Liver (tissue), 9 donors: ENCODE data around the gene EFHD2. TPM values are rescaled to one million over a fixed set of nuclear protein-coding genes. Genes with fewer than 3 reads are reported as not detected.

Source experiments
- DNase-seq: peaks from one replicate; pipeline ENCODE4 v3.0.0-alpha.2; 2017; ENCODE audit warnings: low spot score
- H3K27ac ChIP-seq, 2 donors: one replicate each; pipeline ENCODE4 v1.7.0; 2013; ENCODE audit warnings: inconsistent platforms in 2 of 2, low read length in 2 of 2, control low read depth in 1 of 2, low read depth in 1 of 2, mild to moderate bottlenecking in 1 of 2
- H3K27me3 ChIP-seq, 4 donors: one replicate each; pipeline versions ENCODE4 v1.6.1 to v1.7.0; 2013; ENCODE audit warnings: low read length in 3 of 4, inconsistent platforms in 1 of 4, mild to moderate bottlenecking in 1 of 4, moderate library complexity in 1 of 4; ENCODE audit not compliant: control insufficient read depth in 4 of 4, insufficient read depth in 4 of 4
- H3K36me3 ChIP-seq, 4 donors: one replicate each; pipeline versions ENCODE4 v1.6.1 to v1.7.0; 2013; ENCODE audit warnings: low read length in 3 of 4, mild to moderate bottlenecking in 3 of 4, low read depth in 1 of 4, moderate library complexity in 1 of 4; ENCODE audit not compliant: control insufficient read depth in 4 of 4, insufficient read depth in 3 of 4
- H3K4me1 ChIP-seq, 4 donors: one replicate each; pipeline versions ENCODE4 v1.6.1 to v1.7.0; 2013; ENCODE audit warnings: low read length in 3 of 4, mild to moderate bottlenecking in 3 of 4, moderate library complexity in 1 of 4; ENCODE audit not compliant: control insufficient read depth in 4 of 4, insufficient read depth in 4 of 4
- H3K4me3 ChIP-seq, 3 donors: one replicate each; pipeline versions ENCODE4 v1.6.1 to v1.7.0; 2013; ENCODE audit warnings: low read length in 3 of 3, control low read depth in 1 of 3, low read depth in 1 of 3, mild to moderate bottlenecking in 1 of 3
- H3K9ac ChIP-seq, 2 donors: one replicate each; pipeline ENCODE4 v1.7.0; 2013; ENCODE audit warnings: low read length in 2 of 2, mild to moderate bottlenecking in 2 of 2, moderate library complexity in 2 of 2, control low read depth in 1 of 2, low read depth in 1 of 2
- H3K9me3 ChIP-seq, 4 donors: one replicate each; pipeline versions ENCODE4 v1.6.1 to v1.7.0; 2013; ENCODE audit warnings: low read length in 3 of 4; ENCODE audit not compliant: control insufficient read depth in 4 of 4
- ATF3 ChIP-seq: IDR thresholded peaks from 2 replicates; pipeline ENCODE4 v1.6.1; 2016; ENCODE audit warnings: antibody characterized with exemption
- CTCF ChIP-seq: fragments of 150-350 bp; IDR thresholded peaks from 2 replicates; pipeline ENCODE4 v1.5.1; 2017; ENCODE audit warnings: improper control_type of control experiment, low read depth, low read length; ENCODE audit not compliant: missing input control
- EGR1 ChIP-seq, 2 donors: IDR thresholded peaks; 2 replicates each; pipeline ENCODE4 v1.6.1; 2016 to 2018; ENCODE audit warnings: antibody characterized with exemption in 2 of 2, low read depth in 2 of 2
- FOXA1 ChIP-seq: IDR thresholded peaks from 2 replicates; pipeline ENCODE4 v1.6.1; 2016; ENCODE audit warnings: antibody characterized with exemption
- GABPA ChIP-seq, 2 donors: IDR thresholded peaks in 1 of 2; conservative IDR thresholded peaks in 1 of 2; 2 replicates each; pipeline ENCODE4 v1.6.1; 2016; ENCODE audit warnings: antibody characterized with exemption in 2 of 2, mild to moderate bottlenecking in 1 of 2, moderate library complexity in 1 of 2
- HNF4A ChIP-seq, 2 donors: conservative IDR thresholded peaks; 2 replicates each; pipeline ENCODE4 v1.6.1; 2016; ENCODE audit warnings: antibody characterized with exemption in 2 of 2, mild to moderate bottlenecking in 2 of 2
- HNF4G ChIP-seq: IDR thresholded peaks from 2 replicates; pipeline ENCODE4 v1.6.1; 2016; ENCODE audit warnings: antibody characterized with exemption
- JUND ChIP-seq, 2 donors: IDR thresholded peaks; 2 replicates each; pipeline ENCODE4 v1.6.1; 2016; ENCODE audit warnings: antibody characterized with exemption in 2 of 2
- MAX ChIP-seq: IDR thresholded peaks from 2 replicates; pipeline ENCODE4 v1.6.1; 2016; ENCODE audit warnings: antibody characterized with exemption
- NR2F2 ChIP-seq: IDR thresholded peaks from 2 replicates; pipeline ENCODE4 v1.6.1; 2016; ENCODE audit warnings: antibody characterized with exemption
- RAD21 ChIP-seq, 2 donors: IDR thresholded peaks; 2 replicates each; pipeline ENCODE4 v1.6.1; 2016; ENCODE audit warnings: antibody characterized with exemption in 2 of 2, mild to moderate bottlenecking in 2 of 2
- REST ChIP-seq: IDR thresholded peaks from 2 replicates; pipeline ENCODE4 v1.6.1; 2016; ENCODE audit warnings: antibody characterized with exemption, mild to moderate bottlenecking
- RXRA ChIP-seq, 2 donors: IDR thresholded peaks; 2 replicates each; pipeline ENCODE4 v1.6.1; 2017 to 2018; ENCODE audit warnings: antibody characterized with exemption in 2 of 2, mild to moderate bottlenecking in 1 of 2
- SP1 ChIP-seq: IDR thresholded peaks from 2 replicates; pipeline ENCODE4 v1.6.1; 2018; ENCODE audit warnings: antibody characterized with exemption, mild to moderate bottlenecking
- TAF1 ChIP-seq: conservative IDR thresholded peaks from 2 replicates; pipeline ENCODE4 v1.6.1; 2016; ENCODE audit warnings: antibody characterized with exemption, mild to moderate bottlenecking
- YY1 ChIP-seq: IDR thresholded peaks from 2 replicates; pipeline ENCODE4 v1.6.1; 2016; ENCODE audit warnings: antibody characterized with exemption, mild to moderate bottlenecking
- ZBTB33 ChIP-seq: IDR thresholded peaks from 2 replicates; pipeline ENCODE4 v1.6.1; 2016; ENCODE audit warnings: antibody characterized with exemption
- WGBS: extraction: QIAGEN DNeasy Blood & Tissue Kit; methylation state at CpG from one replicate; pipeline ENCODE4 v1.1.7; 2013; 5-methylcytosine and 5-hydroxymethylcytosine counted together
- polyA plus RNA-seq, 2 donors: library from polyadenylated mRNA; stranded (reverse) in 1 of 2; unstranded in 1 of 2; fragments of 200-250 nt in 1 of 2; fragments of >200 nt in 1 of 2; fragmentation: Nextera tagmentation in 1 of 2; extraction: Ambion mirVana in 1 of 2; gene quantifications; one replicate each; pipeline versions ENCODE4 v1.2.1 to v1.2.3, GENCODE V29; 2013 to 2015
- total RNA-seq, 2 donors: library from RNA; depleted of rRNA; stranded (reverse); fragments of >200 nt; gene quantifications; one replicate each; pipeline ENCODE4 v1.2.3, GENCODE V29; 2014
- donor health status: healthy.
- donor health status: healthy.
- donor health status: healthy.
- donor health status: healthy.
- donor health status: healthy.

EFHD2 gene
- total and polyA plus RNA-seq, 4 donors: 7.4 to 23.0 (median 11.7) TPM

GRCh38 chr1:15454256-15454655, 44.6 kb downstream of the EFHD2 start:
- 73% methylated on average over 3 of the region's 3 CpGs for WGBS
- H3K4me1 ChIP-seq: no peaks in the 10 kb centered on the region
- no peak for DNase-seq
- H3K27ac ChIP-seq: no peak overlapping the region
- H3K4me3 ChIP-seq: no peak overlapping the region
- TF ChIP-seq HNF4A (conservative IDR thresholded peaks at IDR 0.05) (no peak), MAX (no peak), GABPA (IDR thresholded peaks at IDR 0.05 in 1 of 2, conservative IDR thresholded peaks at IDR 0.05 in 1 of 2) (no peak), HNF4G (no peak), CTCF (no peak)
- no peaks in the 10 kb centered on the region for H3K9me3 ChIP-seq
- H3K36me3 ChIP-seq: no peaks in the 10 kb centered on the region
- H3K9ac ChIP-seq: no peak overlapping the region
- H3K27me3 ChIP-seq: no peaks in the 10 kb centered on the region

- Histone ChIP-seq H3K9me3 (no peaks in the 10 kb centered on the region), H3K9ac (no peak overlapping the region), H3K27me3 (no peaks in the 10 kb centered on the region), H3K4me3 (no peak overlapping the region), H3K4me1 (no peaks in the 10 kb centered on the region), H3K27ac (no peak overlapping the region), H3K36me3 (no peaks in the 10 kb centered on the region)
- WGBS: 88% methylated on average over 6 of the region's 6 CpGs
- no peak for DNase-seq
- no peak for TF ChIP-seq TAF1
- TF ChIP-seq JUND (IDR thresholded peaks at IDR 0.05): no peak
- TF ChIP-seq MAX: no peak
- no peak for TF ChIP-seq RAD21 (IDR thresholded peaks at IDR 0.05)
- TF ChIP-seq SP1: no peak
- no peak for TF ChIP-seq RXRA (IDR thresholded peaks at IDR 0.05)
- no peak for TF ChIP-seq ZBTB33
- TF ChIP-seq HNF4A (conservative IDR thresholded peaks at IDR 0.05): no peak
- no peak for TF ChIP-seq HNF4G
Measured at GRCh38 chr1:15455522-15455921, 45.8 kb downstream of the EFHD2 start.

GRCh38 chr1:15456313-15456954, 46.7 kb downstream of the EFHD2 start, which contains the start of gene CELA2A:
Gene CELA2A, plus strand, starts transcription at chr1:15456732. Its CDS starts 22 bp downstream, at chr1:15456754.
- H3K4me3 ChIP-seq: no peak within 1 kb of the TSS
- TF ChIP-seq HNF4A (conservative IDR thresholded peaks at IDR 0.05) (no peak), RAD21 (IDR thresholded peaks at IDR 0.05) (no peak), TAF1 (no peak), FOXA1 (no peak), REST (no peak), HNF4G (no peak), SP1 (no peak), YY1 (no peak), GABPA (IDR thresholded peaks at IDR 0.05 in 1 of 2, conservative IDR thresholded peaks at IDR 0.05 in 1 of 2) (no peak), EGR1 (IDR thresholded peaks at IDR 0.05; ENCODE audit: low read depth in 2 of 2) (no peak), ATF3 (no peak), JUND (IDR thresholded peaks at IDR 0.05) (no peak), NR2F2 (no peak), MAX (no peak)
- WGBS: 95% methylated on average over 8 of the region's 8 CpGs

More at GRCh38 chr1:15456313-15456954, 46.7 kb downstream of the EFHD2 start, which contains the start of gene CELA2A:
- no peaks in the 10 kb centered on the region for H3K36me3 ChIP-seq
- no peak within 1 kb of the TSS for H3K27ac ChIP-seq
- no peaks in the 10 kb centered on the region for H3K27me3 ChIP-seq
- no peak for DNase-seq
- H3K4me1 ChIP-seq: no peaks in the 10 kb centered on the region
- H3K9ac ChIP-seq: no peak within 1 kb of the TSS
- H3K9me3 ChIP-seq: no peaks in the 10 kb centered on the region
